Neuronal stem cell (in vitro differentiated cells): ENCODE data around the gene CCL18.

Source experiments
- DNase-seq: peaks from one replicate; pipeline ENCODE4 v3.0.0-alpha.2; 2013; ENCODE audit warnings: low spot score
- H2AFZ ChIP-seq: one replicate; pipeline ENCODE4 v1.6.1; 2013; ENCODE audit warnings: mild to moderate bottlenecking, low read length, inconsistent platforms
- H2AK5ac ChIP-seq: 2 replicates; pipeline ENCODE4 v1.6.1; 2013; ENCODE audit warnings: low read depth, mild to moderate bottlenecking, inconsistent platforms, low read length, moderate library complexity, mixed read lengths
- H2BK120ac ChIP-seq: 2 replicates; pipeline ENCODE4 v1.6.1; 2013; ENCODE audit warnings: low read depth, mild to moderate bottlenecking, inconsistent platforms, low read length, moderate library complexity, mixed read lengths
- H2BK12ac ChIP-seq: one replicate; pipeline ENCODE4 v1.6.1; 2013; ENCODE audit warnings: low read length, inconsistent platforms
- H2BK15ac ChIP-seq: 2 replicates; pipeline ENCODE4 v1.6.1; 2013; ENCODE audit warnings: mild to moderate bottlenecking, low read length, inconsistent platforms, mixed read lengths
- H2BK5ac ChIP-seq: one replicate; pipeline ENCODE4 v1.6.1; 2013; ENCODE audit warnings: inconsistent platforms, mild to moderate bottlenecking, low read length, moderate library complexity
- H3K14ac ChIP-seq: one replicate; pipeline ENCODE4 v1.6.1; 2013; ENCODE audit warnings: low read length, inconsistent platforms
- H3K18ac ChIP-seq: 2 replicates; pipeline ENCODE4 v1.6.1; 2013; ENCODE audit warnings: low read length, inconsistent platforms
- H3K23ac ChIP-seq: 2 replicates; pipeline ENCODE4 v1.6.1; 2013; ENCODE audit warnings: low read depth, mild to moderate bottlenecking, mixed read lengths, low read length, inconsistent platforms; ENCODE audit not compliant: poor library complexity
- H3K27ac ChIP-seq: replicated peaks from 3 replicates; pipeline ENCODE4 v1.5.1; 2013; ENCODE audit warnings: low read length, inconsistent platforms
- H3K27me3 ChIP-seq, 3 experiments: 2 replicates each; pipeline ENCODE4 v1.6.1; 2013; ENCODE audit warnings: low read length in 3 of 3, mild to moderate bottlenecking in 2 of 3, inconsistent platforms in 1 of 3, low read depth in 1 of 3, mixed read lengths in 1 of 3, moderate library complexity in 1 of 3; ENCODE audit not compliant: control insufficient read depth in 3 of 3, insufficient read depth in 3 of 3
- H3K36me3 ChIP-seq, 2 donors: replicated peaks in 1 of 2; 2 replicates each; pipeline ENCODE4 v1.6.1; 2013; ENCODE audit warnings: low read length in 2 of 2; ENCODE audit not compliant: control insufficient read depth in 2 of 2, insufficient read depth in 2 of 2
- H3K4ac ChIP-seq: 2 replicates; pipeline ENCODE4 v1.6.1; 2013; ENCODE audit warnings: inconsistent platforms, mild to moderate bottlenecking, low read length, moderate library complexity
- H3K4me1 ChIP-seq, 2 donors: 1 replicate in 1 of 2; 2 replicates in 1 of 2; pipeline ENCODE4 v1.6.1; 2013; ENCODE audit warnings: low read length in 2 of 2, low read depth in 1 of 2; ENCODE audit not compliant: control insufficient read depth in 2 of 2, insufficient read depth in 1 of 2
- H3K4me2 ChIP-seq: one replicate; pipeline ENCODE4 v1.6.1; 2013; ENCODE audit warnings: mild to moderate bottlenecking, low read length, inconsistent platforms; ENCODE audit not compliant: insufficient read depth, poor library complexity, severe bottlenecking
- H3K4me3 ChIP-seq, 2 donors: 2 replicates each; pipeline ENCODE4 v1.5.1; 2013; ENCODE audit warnings: low read length in 2 of 2, mild to moderate bottlenecking in 2 of 2, inconsistent platforms in 1 of 2, moderate library complexity in 1 of 2
- H3K79me1 ChIP-seq: one replicate; pipeline ENCODE4 v1.6.1; 2013; ENCODE audit warnings: low read depth, mild to moderate bottlenecking, inconsistent platforms, low read length, moderate library complexity
- H3K9ac ChIP-seq: one replicate; pipeline ENCODE4 v1.6.1; 2013; ENCODE audit warnings: mild to moderate bottlenecking, low read depth, low read length, inconsistent platforms; ENCODE audit not compliant: poor library complexity
- H3K9me3 ChIP-seq, 2 donors: replicated peaks in 1 of 2; 2 replicates each; pipeline versions ENCODE3 to v1.6.1; 2013; ENCODE audit warnings: low read length in 2 of 2, mild to moderate bottlenecking in 2 of 2, inconsistent platforms in 1 of 2, low read depth in 1 of 2, mixed read lengths in 1 of 2, moderate library complexity in 1 of 2; ENCODE audit not compliant: control insufficient read depth in 2 of 2, insufficient read depth in 1 of 2
- H4K8ac ChIP-seq: one replicate; pipeline ENCODE4 v1.6.1; 2013; ENCODE audit warnings: low read depth, mild to moderate bottlenecking, inconsistent platforms, low read length, moderate library complexity
- H4K91ac ChIP-seq: one replicate; pipeline ENCODE4 v1.6.1; 2013; ENCODE audit warnings: low read length, low read depth, mild to moderate bottlenecking, inconsistent platforms; ENCODE audit not compliant: poor library complexity
- WGBS, 2 donors: extraction: QIAGEN DNeasy Blood & Tissue Kit; methylation state at CpG; one replicate each; pipeline ENCODE4 v1.1.7; 2013; ENCODE audit warnings: missing lambda C conversion rate in 2 of 2, mixed read lengths in 1 of 2; ENCODE audit not compliant: insufficient read length in 2 of 2, insufficient replicate concordance in 1 of 2; ENCODE audit errors: extremely low coverage in 2 of 2; 5-methylcytosine and 5-hydroxymethylcytosine counted together

Gene CCL18

GRCh38 chr17:36059406-36059805 is 4.7 kb upstream of the CCL18 start:
- no peak overlapping the region for H3K4me2 ChIP-seq
- no peak overlapping the region for H3K9ac ChIP-seq
- H2BK12ac ChIP-seq, result no peak overlapping the region
- no peak overlapping the region for H2AK5ac ChIP-seq
- no CpG with 5 or more reads among the region's 7 CpGs for WGBS, 2 donors
- H4K91ac ChIP-seq, result no peak overlapping the region
- H3K36me3 ChIP-seq, result no peaks in the 10 kb centered on the region
- H3K4me1 ChIP-seq, result no peaks in the 10 kb centered on the region
- no peak overlapping the region for H2BK120ac ChIP-seq
- no peaks in the 10 kb centered on the region for H3K27me3 ChIP-seq
- H2BK5ac ChIP-seq, result no peak overlapping the region
- no peak overlapping the region for H3K4ac ChIP-seq
- no peak overlapping the region for H3K18ac ChIP-seq
- no peak overlapping the region for H3K23ac ChIP-seq
- H3K9me3 ChIP-seq, result peaks cover 0 to 3% of the 10 kb centered on the region in 2 donors
- H2BK15ac ChIP-seq, result no peak overlapping the region
- no peak for DNase-seq
- no peak overlapping the region for H3K14ac ChIP-seq
- no peak overlapping the region for H3K4me3 ChIP-seq
- no peak overlapping the region for H4K8ac ChIP-seq
- no peak overlapping the region for H2AFZ ChIP-seq
- H3K79me1 ChIP-seq, result no peaks in the 10 kb centered on the region
- no peak overlapping the region for H3K27ac ChIP-seq

GRCh38 chr17:36060816-36061215 is 3.3 kb upstream of the CCL18 start:
- H3K4me2 ChIP-seq, result no peak overlapping the region
- no peak overlapping the region for H2BK5ac ChIP-seq
- H3K14ac ChIP-seq, result no peak overlapping the region
- H3K23ac ChIP-seq, result no peak overlapping the region
- no peaks in the 10 kb centered on the region for H3K36me3 ChIP-seq
- no CpG with 5 or more reads among the region's 2 CpGs for WGBS, 2 donors
- no peaks in the 10 kb centered on the region for H3K79me1 ChIP-seq
- H3K9ac ChIP-seq, result no peak overlapping the region
- H2AFZ ChIP-seq, result no peak overlapping the region
- H2AK5ac ChIP-seq, result no peak overlapping the region
- H3K4me3 ChIP-seq, result no peak overlapping the region
- H3K18ac ChIP-seq, result no peak overlapping the region
- no peak overlapping the region for H3K27ac ChIP-seq
- no peak overlapping the region for H2BK120ac ChIP-seq
- no peak overlapping the region for H4K8ac ChIP-seq
- H2BK15ac ChIP-seq, result no peak overlapping the region
- no peaks in the 10 kb centered on the region for H3K4me1 ChIP-seq
- H2BK12ac ChIP-seq, result no peak overlapping the region
- no peak overlapping the region for H3K4ac ChIP-seq
- H3K27me3 ChIP-seq, result no peaks in the 10 kb centered on the region
- H4K91ac ChIP-seq, result no peak overlapping the region
- no peak for DNase-seq
- peaks cover 0 to 3% of the 10 kb centered on the region in 2 donors for H3K9me3 ChIP-seq

GRCh38 chr17:36066365-36066985 is 2.4 kb downstream of the CCL18 start:
- H2BK120ac ChIP-seq, result no peak overlapping the region
- no peak overlapping the region for H3K4ac ChIP-seq
- peak overlapping the region in 1 of 2 donors; percentile 22 for H3K4me3 ChIP-seq
- H2BK12ac ChIP-seq, result no peak overlapping the region
- H3K18ac ChIP-seq, result no peak overlapping the region
- no peak overlapping the region for H2BK5ac ChIP-seq
- H2AFZ ChIP-seq, result no peak overlapping the region
- H3K9me3 ChIP-seq, result peaks cover 0 to 3% of the 10 kb centered on the region in 2 donors
- WGBS, 2 donors, result no CpG with 5 or more reads among the region's 6 CpGs
- DNase-seq, result no peak
- no peak overlapping the region for H2AK5ac ChIP-seq
- no peaks in the 10 kb centered on the region for H3K79me1 ChIP-seq
- no peak overlapping the region for H3K9ac ChIP-seq
- H3K4me1 ChIP-seq, result no peaks in the 10 kb centered on the region
- no peak overlapping the region for H4K8ac ChIP-seq
- H3K23ac ChIP-seq, result no peak overlapping the region
- no peak overlapping the region for H3K27ac ChIP-seq
- H3K27me3 ChIP-seq, result no peaks in the 10 kb centered on the region
- H3K14ac ChIP-seq, result no peak overlapping the region
- H3K36me3 ChIP-seq, result no peaks in the 10 kb centered on the region
- H4K91ac ChIP-seq, result no peak overlapping the region
- no peak overlapping the region for H2BK15ac ChIP-seq
- no peak overlapping the region for H3K4me2 ChIP-seq

GRCh38 chr17:36068524-36068923 is 4.5 kb downstream of the CCL18 start:
- Histone ChIP-seq H3K9ac (no peak overlapping the region), H2AFZ (no peak overlapping the region), H2BK12ac (no peak overlapping the region), H3K4me1 (no peaks in the 10 kb centered on the region), H3K4me2 (no peak overlapping the region), H3K23ac (no peak overlapping the region), H2BK120ac (no peak overlapping the region), H3K4me3 (no peak overlapping the region), H3K14ac (no peak overlapping the region), H2AK5ac (no peak overlapping the region), H3K9me3 (peaks cover 0 to 3% of the 10 kb centered on the region in 2 donors), H3K4ac (no peak overlapping the region), H4K8ac (no peak overlapping the region), H2BK5ac (no peak overlapping the region), H3K18ac (no peak overlapping the region), H3K27me3 (no peaks in the 10 kb centered on the region), H2BK15ac (no peak overlapping the region), H4K91ac (no peak overlapping the region), H3K79me1 (no peaks in the 10 kb centered on the region), H3K27ac (no peak overlapping the region), H3K36me3 (no peaks in the 10 kb centered on the region)
- WGBS, 2 donors, result no CpG with 5 or more reads among the region's 3 CpGs
- DNase-seq, result no peak
